Measurements from ENCODE around the gene ERRFI1.

Gene ERRFI1

DNA sequence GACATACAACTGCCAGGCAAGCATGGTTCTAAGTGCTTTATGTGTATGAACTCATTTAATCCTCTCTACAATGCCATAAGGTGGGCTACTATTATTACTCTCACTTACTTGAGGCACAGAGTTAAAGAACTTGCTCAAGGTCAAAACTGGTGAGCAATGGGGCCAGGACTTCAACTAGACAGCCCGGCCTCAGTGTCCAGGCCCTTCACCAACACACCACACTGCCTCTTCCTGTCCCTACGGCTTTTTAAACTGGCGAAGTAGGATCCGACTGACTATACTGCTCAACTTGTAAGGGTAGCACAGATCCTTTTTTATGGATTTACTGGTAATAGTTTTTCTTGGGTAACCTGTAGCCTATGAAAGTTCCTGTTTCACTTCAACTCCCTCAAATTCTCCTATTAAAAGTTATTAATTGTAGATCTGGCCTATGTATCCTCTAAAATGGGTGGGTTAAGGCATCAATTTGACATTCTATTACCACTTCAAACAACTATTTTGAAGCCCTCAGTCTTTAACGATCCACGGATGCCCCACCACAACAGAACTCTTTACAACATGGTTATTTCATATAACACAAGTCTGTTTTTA lies 4.3 kb downstream of the ERRFI1 start:
- DNase-seq (ENCODE audit: insufficient read length, low spot score) (no peak), FAIRE-seq (no peak)

- no peak for DNase-seq (ENCODE audit: insufficient read length, low spot score)
- no peak for FAIRE-seq
Observed at GRCh38 chr1:8020032-8020431, 6.1 kb downstream of the ERRFI1 start.

DNA sequence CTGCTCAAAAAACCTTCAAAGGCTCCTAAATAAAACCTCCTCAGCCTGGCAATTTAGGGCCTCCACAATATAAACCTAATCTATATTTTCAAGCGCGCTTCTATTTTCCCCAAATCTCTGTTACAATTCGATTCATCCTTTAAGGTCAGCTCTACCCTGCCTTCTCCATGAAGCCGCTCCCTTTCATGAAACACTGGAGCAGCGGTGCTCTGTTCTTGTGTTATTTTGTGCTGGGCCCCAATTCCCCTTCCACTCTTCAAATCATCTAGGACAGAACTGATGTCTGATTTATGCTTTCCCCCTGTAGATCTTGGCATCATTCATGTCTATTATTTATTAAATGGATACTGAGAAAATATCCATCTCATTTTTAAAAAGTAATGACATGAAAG lies 6.9 kb downstream of the ERRFI1 start:
- no peak for FAIRE-seq
- no peak for DNase-seq (ENCODE audit: insufficient read length, low spot score)

GRCh38 chr1:8018492-8019228 lies 7.4 kb downstream of the ERRFI1 start:
- DNase-seq (ENCODE audit: insufficient read length, low spot score): no peak
- no peak for FAIRE-seq

DNA sequence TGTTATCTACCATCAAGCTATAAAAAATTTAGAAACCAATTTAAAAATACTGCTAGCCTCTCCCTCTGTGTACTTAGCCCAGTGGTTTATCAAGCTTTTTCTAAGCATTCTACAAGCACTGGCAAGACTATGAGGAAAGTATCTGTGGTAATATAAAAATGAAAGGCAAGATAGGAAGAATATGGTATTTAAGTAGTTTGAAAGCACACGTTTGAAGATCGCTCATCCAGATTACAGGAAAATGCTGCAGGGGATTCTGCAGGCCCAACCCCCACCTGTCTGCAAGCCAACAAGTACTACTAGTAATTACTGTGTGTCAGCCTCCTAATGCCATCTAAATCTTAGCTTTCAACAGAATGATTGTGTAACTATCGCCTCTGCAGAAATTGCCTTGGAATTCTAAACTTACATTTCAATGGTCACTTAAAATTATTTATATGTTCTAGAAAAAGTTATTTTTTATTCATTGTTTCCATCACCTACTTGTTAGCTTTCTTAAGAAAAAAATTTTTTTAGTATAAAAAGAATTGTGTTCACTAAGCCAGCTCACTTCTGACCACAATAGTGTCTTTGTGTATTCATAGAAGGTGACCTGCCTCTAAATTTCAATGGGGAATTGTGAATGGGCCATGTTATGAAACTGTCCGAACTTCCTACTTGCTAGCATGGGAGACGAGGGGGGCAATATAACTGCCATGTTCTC lies 8.5 kb downstream of the ERRFI1 start:
- FAIRE-seq: no peak
- DNase-seq (ENCODE audit: insufficient read length, low spot score): no peak

DNA sequence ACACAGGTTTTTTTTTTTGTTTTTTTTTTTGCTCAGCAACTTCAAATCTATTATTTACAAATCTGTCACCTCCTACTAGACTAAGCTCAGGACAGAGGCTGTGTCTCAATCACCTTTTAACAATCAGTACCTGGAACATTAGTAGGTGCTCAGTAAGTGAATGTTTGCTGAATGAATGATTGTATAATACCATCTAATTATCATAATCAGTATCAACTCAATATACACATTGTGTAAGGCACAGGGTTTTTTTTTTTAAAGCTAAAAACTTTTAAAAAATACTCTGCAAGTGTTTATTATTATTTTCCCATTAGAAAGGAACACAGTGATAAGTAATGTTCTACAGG lies 9.2 kb downstream of the ERRFI1 start:
- DNase-seq (ENCODE audit: insufficient read length, low spot score): no peak
- FAIRE-seq: no peak

DNA sequence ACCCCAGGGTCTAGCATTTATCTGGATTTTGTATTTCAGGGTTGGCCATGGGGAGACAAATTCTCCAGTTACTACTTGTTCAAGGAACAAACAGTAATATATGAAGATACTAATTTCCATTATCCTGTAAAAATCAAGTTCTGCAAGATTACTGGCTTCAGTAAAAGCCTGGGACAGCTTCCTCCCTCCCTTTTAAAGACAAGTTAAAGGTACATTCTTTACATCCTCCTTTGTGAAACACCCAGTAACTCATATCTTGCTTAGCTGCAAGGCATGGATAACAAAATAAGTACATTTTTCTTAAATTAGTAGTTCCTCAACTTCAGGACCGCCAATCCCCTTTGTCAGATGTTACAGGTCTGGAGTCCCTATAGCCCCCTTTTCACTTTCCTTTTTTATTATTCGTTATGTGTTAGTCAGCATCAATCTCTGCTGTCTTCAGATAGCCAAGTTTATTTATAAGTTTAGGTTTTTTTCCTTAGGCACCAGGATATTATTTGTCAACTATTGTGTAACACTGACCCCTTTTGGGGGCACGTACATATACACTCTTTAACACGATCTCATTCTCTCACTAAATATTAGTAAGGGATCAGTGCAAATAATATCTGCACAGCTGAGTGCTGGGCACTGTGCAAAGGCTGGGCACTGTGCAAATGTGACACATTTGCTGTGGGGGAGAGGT lies 9.8 kb downstream of the ERRFI1 start:
- FAIRE-seq: no peak
- no peak for DNase-seq (ENCODE audit: insufficient read length, low spot score)

GRCh38 chr1:8015809-8016165 lies 10.3 kb downstream of the ERRFI1 start:
- DNase-seq (ENCODE audit: insufficient read length, low spot score) (no peak), FAIRE-seq (no peak)

DNA sequence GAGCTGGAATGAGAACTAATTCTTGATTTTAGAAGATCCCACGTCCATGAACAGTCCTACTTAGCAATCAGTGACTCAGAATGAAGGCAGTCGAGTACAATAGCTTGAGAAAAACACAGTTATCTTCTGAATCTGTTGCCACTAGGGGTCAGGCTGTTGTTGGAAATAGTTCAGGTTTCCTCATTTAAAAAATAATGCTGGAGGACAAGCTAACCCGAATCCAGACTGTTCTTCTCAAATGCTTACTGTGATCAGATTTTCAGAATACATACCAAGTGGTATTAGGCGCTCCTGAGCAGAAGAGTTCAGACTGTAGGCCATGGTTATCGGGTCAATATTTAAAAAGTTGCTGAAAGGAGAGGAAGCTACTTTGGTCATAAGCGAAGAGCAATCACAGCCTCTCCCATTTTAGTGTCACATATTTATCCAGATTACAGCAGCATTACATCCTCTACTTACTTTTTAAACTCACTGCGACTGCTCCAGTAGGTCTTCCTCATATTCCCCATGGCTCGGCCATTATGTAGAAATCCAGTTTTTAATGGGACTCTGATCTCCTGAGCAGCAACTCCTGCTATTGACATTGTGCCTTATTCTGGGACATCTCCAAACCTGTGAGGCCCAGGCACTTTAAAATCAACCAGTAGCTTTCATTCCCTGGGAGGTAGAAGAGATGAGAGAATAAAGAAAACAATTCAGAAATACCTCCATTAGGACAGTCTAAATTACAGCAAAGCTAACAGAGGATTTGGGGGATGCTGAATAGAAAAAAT lies 10.9 kb downstream of the ERRFI1 start:
- DNase-seq (ENCODE audit: insufficient read length, low spot score) (peak; percentile 49), FAIRE-seq (peak; percentile 49)

GRCh38 chr1:8014381-8014988 lies 11.6 kb downstream of the ERRFI1 start:
- FAIRE-seq (no peak), DNase-seq (ENCODE audit: insufficient read length, low spot score) (no peak)

DNA sequence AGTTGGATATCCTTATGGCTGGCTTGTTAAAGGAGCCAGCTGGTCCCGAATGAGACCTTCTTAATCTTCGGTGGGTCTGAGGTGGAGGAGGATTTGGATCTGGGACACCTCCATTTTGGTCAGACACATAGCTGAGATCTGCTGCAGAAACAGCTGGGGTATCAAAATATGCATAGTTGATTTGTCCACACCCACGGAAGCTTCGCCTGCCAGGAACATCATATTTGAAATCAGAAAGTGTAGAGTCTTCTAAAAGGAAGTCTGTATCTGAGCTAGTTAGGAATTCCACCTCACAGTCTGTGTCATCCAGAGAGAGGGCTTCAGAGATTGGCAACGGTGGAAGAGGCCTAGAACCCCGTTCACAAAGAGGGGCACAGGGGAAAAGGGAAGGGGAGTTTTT lies 12.3 kb downstream of the ERRFI1 start:
- no peak for DNase-seq (ENCODE audit: insufficient read length, low spot score)
- FAIRE-seq: no peak

GRCh38 chr1:8013399-8013798 lies 12.7 kb downstream of the ERRFI1 start:
- FAIRE-seq (no peak), DNase-seq (ENCODE audit: insufficient read length, low spot score) (no peak)

DNA sequence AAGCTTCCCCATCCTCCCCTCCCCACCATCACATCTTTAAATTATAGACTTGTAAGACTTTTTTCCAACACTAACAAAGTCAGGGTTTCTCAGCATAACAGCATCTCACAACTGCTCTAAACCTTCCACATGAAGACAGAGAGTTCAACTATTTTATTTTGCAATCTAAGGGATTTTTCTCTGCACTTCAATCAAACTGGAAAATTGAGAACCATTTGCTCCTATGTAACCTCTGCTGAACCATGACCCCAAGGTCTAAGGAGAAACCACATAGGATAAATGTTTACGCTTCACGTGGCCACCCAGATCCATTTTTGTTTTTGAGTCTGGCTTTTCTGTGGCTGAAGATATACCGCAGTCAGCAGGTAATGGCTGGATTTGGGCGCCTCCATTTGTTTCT lies 13.2 kb downstream of the ERRFI1 start:
- DNase-seq (ENCODE audit: insufficient read length, low spot score) (no peak), FAIRE-seq (no peak)

- FAIRE-seq (no peak), DNase-seq (ENCODE audit: insufficient read length, low spot score) (no peak)
Observed at GRCh38 chr1:8011923-8012858, 13.9 kb downstream of the ERRFI1 start.

GRCh38 chr1:8011016-8011415 lies 15.1 kb downstream of the ERRFI1 start:
- DNase-seq (ENCODE audit: insufficient read length, low spot score): no peak

GRCh38 chr1:8010080-8010664 lies 15.9 kb downstream of the ERRFI1 start:
- no peak for FAIRE-seq
- DNase-seq (ENCODE audit: insufficient read length, low spot score): no peak

More at GRCh38 chr1:8011016-8011415, 15.1 kb downstream of the ERRFI1 start:
- no peak for FAIRE-seq

DNA sequence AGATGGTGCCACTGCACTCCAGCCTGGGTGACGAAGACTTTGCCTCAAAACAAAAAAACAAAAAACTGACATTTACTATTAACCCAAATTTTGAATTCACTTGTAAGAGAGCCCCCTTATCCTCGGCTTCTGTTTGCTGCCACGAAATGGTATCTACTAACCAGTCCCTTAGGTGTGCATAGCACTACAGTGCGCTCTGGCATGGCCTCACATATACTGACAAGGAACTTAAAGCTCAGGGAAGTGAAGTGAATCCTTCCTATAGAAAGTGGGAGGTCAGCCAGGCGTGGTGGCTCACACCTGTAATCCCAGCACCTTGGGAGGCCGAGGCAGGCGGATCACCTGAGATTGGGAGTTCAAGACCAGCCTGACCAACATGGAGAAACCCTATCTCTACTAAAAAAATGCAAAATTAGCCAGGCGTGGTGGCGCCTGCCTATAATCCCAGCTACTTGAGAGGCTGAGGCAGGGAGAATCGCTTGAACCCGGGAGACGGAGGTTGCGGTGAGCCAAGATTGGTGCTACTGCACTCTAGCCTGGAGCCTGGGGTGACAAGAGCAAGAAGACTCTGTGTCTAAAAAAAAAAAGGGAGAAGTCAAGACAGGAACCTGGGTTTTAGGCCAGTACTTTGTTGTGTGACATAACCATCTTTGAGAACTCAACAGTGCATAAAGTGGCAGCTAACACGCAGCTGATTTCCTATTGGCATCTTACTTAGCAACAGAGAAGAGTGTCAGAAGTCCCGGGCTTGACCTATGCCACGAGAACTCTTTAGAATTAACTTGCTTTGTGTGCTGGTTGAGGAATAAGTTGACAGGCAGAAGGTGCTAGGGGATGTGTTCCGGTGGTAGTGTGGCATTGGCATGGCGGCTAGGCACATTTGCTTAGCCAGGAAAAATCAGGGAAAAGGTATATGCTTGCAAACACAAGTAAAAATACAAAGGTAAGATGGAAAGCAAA lies 16.8 kb downstream of the ERRFI1 start:
- FAIRE-seq (no peak), DNase-seq (ENCODE audit: insufficient read length, low spot score) (no peak)

All from HTR-8/SVneo (cell line).